HG03064 (cell line): ENCODE results near the gene PRAMEF12.
"Not testable (repeated sequence)": the region's sequence is repeated elsewhere in the genome, so short reads cannot be mapped to it uniquely, and the experiment has no call there.

Experiments used
- ATAC-seq: cut with Tn5 transposase; IDR thresholded peaks from one replicate; pipeline ENCODE4 v1.9.1; 2021; ENCODE audit warnings: low read depth; ENCODE audit not compliant: unreplicated experiment

PRAMEF12 gene

DNA sequence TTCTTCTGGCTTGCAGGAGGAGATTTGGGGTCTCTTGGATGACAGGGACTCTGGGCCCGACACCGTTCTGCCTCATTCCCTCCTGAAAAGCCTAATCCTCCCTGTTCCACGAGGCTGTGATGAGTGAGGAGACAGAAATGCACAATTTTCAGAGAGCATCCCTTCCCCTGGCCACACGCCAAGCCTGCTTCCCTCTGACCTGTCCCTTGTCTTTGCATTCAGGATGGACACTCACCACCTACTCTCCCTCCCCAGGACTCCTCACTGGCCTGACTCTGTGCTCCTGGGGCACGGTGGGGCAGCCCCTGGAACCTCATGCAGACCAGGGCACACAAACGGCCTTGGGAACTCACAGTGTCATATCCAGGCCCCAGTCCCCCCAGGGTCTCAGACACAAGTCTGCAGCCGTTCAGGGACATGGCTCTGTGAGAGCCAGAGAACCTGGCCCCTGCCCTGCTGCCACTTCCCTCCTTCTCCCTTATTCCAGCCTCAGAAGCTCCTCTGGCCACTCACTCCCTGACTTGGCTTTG lies 3.5 kb upstream of the PRAMEF12 start:
- no peak for ATAC-seq

DNA sequence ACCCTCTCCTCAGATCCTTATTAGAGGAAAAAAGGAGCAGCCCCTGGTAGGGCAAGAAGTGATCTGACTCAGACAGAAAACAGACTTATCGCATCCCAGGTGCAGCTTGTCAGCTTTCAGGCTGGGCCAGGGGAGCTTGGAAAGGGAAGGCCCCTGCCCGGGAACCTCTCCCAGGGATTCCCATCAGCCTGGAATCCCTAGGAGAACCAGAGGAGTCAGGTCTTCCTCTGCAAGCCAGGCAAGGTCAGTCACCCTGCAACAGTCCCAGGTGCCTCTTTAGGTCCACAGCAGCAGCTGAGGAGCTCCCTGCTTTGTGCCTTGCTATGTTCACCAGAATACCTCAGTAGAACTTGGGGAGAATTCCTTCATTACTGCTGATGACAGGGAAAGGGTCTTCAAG lies 2.9 kb upstream of the PRAMEF12 start:
- no peak for ATAC-seq

DNA sequence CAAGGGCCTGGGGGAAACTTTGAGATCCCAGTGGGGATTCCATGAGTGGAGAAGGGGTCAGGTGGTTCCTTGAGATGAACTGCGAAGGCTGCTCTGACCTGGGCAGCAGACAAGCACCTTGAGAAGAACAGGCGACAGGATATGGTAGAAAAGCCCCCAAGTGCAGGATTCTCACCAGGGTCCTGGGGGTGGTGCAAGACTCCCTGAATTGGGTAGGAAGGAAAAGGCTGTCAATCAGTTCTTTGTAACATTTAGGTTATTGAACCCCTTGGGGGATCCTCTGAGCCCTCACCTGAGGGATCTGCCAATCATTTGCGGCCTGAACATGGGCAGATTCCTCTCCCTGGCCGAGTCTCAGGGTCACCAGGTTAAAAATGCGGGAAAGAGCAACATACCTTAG lies 2.4 kb upstream of the PRAMEF12 start:
- ATAC-seq, result no peak

DNA sequence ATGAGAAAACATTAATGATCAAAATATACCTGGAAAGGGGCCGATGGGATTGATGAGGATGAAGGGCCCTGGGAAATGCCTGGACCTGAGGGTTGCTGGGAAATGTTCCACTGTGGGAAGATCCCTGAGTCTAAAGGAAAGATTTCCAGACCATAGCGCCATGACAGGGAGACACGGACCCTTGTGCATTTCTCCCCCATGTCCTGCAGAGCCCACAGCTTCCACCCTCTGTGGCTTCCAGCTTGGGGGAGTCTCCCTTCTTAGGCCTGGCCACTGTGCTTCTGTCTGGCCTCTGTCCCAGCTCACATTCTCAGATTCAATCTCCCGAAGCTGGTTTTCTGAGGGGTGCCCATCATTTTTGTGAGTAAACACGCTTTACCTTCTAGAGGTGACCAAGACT lies 1.0 kb upstream of the PRAMEF12 start:
- no peak for ATAC-seq

DNA sequence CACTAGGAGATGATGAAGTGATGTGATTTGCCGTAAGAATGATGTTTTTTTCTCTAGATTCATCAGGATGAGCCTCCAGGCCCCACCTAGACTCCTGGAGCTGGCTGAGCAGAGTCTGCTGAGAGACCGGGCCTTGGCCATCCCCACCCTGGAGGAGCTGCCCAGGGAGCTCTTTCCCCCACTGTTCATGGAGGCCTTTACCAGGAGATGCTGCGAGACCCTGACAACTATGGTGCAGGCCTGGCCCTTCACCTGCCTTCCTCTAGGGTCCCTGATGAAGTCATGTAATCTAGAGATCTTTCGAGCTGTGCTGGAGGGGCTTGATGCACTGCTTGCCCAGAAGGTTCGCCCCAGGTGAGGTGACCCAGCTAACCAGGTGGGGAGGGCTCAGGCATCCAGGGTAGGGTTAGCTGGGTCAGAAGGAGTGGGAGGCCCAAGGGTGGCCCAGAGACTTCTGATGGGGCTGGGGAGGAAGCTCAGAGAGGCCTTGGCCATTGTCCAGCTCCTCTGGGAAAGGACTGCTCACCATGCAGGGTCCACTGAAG lies 1.3 kb downstream of the PRAMEF12 start:
- ATAC-seq, result no peak

DNA sequence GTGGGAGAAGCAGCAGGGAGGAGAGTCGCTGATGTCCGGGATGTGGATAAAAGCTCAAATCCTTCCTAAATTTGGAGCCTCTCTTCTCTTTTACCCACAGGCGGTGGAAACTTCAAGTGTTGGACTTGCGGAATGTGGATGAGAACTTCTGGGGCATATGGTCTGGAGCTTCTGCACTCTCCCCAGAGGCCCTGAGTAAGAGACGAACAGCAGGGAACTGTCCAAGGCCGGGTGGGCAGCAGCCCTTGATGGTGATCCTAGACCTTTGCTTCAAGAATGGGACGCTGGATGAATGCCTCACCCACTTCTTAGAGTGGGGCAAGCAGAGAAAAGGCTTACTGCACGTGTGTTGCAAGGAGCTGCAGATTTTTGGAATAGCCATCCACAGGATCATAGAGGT lies 1.9 kb downstream of the PRAMEF12 start:
- no peak for ATAC-seq

DNA sequence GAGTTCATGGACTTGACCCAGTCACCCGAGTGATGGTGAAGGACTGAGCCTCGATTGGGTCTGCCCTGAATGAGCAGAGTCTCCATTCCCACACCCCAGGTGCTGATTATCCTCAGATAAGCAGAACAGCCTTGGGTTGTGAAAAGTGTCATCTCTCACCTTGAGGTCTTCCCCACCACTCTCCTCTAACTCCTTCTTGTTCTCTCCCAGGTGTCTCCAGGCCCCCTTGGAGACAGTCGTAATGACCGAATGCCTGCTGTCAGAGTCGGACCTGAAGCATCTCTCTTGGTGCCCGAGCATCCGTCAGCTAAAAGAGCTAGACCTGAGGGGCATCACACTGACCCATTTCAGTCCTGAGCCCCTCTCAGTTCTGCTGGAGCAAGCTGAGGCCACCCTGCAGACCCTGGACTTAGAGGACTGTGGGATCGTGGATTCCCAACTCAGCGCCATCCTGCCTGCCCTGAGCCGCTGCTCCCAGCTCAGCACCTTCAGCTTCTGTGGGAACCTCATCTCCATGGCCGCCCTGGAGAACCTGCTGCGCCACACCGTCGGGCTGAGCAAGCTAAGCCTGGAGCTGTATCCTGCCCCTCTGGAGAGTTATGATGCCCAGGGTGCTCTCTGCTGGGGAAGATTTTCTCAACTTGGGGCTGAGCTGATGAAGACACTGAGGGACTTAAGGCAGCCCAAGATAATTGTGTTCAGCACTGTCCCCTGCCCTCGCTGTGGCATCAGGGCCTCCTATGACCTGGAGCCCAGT lies 3.4 kb downstream of the PRAMEF12 start:
- ATAC-seq, result no peak

DNA sequence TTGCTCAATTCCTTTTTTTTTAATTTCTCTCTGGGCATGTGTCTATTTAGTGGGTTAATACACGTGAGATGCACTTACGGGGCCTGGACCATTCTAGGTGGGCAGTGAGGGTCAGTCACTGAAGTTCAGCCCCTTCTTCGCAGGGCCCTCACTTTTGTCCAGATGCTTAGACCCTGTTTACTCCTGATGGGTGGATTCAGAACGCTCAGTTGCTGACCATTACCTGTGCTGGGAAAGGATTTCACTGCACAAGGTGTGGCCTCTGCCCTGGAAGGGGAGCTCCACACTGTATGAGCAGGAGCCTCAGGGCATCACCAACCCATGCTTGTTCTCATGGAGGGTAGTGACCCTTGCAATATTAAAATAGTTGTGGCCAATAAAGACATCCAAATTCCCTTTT lies 4.5 kb downstream of the PRAMEF12 start:
- ATAC-seq, result no peak

DNA sequence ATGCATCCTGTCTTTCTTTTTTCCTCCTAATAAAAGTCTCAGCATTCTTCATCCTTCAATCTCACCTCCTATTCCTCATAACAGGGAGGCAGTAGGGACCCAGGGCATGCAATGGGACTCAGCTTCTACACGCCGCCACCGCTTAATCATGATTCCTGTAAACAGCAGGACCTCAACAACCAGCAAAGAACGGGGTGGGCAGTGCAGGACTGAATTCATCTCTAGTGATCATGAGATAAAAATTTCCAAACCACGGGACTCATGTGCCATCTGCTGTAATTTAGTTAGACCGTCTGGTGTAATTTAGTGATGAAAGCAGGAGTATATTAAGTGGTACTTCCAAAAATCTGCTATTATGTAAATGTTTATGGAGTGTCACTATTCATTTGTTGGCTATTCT lies 5.4 kb downstream of the PRAMEF12 start:
- ATAC-seq, result no peak

DNA sequence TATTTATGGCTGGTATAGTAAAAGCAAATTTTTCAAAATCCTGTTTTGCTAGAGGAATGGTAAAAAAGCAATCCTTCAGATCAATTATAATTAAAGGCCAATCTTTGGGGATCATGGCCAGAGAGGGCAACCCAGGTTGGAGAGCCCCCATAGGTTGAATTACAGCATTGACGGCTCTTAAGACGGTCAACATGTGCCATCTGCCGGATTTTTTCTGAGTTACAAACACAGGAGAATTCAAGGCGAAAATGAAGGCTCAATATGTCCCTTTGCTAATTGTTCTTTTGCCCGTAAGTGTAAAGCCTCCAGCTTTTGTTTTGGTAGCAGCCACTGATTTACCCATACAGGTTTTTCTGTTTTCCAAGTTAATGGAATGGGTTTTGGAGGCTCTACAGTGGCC lies 8.0 kb downstream of the PRAMEF12 start:
- ATAC-seq, result not testable (repeated sequence)

DNA sequence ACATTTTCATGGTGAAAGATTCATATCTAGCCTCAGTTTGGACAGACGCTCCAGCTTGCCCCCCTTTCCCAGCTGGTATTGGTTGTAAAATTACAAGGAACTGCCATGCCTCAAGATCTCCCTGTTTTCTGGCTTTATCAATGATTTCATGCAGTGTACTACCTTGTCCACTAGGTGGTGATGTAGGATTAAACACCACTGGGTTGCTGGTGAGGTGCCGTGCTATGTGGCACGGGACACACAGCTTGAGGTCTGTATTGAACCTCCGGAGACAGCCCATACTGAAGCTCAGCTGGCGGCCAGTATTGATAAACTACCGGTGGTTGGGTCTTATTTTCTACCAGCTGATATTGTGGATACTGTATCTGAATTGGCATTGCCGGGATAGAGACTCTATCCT lies 10.2 kb downstream of the PRAMEF12 start:
- ATAC-seq, result not testable (repeated sequence)

DNA sequence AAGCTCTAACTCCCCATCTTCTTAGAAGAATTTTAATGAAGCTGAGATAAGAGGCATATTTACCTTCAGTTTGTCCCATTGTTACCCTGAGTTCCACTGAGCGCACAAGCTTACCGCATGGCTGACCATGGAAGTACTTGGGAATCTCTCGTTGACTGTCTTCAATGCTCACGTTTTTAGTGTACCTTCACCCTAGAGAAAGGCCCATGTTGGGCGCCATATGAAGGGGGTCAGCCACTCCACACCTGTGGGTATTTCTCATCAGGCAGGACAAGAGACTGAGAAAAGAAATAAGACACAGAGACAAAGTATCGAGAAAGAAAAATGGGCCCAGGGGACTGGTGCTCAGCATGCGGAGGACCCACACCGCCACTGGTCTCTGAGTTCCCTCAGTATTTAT lies 11.2 kb downstream of the PRAMEF12 start:
- ATAC-seq, result not testable (repeated sequence)

DNA sequence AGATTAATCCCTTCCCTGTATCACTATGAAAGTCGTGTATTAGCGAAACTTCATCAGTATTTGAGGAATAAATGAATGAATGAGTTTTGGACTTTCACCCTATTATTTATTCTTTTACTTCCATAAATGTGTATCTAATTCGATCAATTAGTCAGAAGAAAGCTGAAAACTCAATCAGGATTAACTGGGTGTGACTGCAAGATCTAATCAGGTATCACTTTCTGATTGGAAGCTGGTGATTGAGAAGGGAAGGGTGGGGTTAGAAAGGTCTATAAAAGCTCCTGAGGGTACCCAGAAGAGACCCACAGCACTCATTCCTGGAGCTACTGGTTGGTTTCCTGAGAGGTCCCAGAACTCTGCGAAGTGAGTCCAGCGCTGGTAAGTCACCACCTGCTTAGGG lies 17.6 kb downstream of the PRAMEF12 start, which contains the start of gene PRAMEF1:
PRAMEF1 (plus strand) TSS at position 301 of the 400 bp plus-strand sequence. CDS start 1,831 bp downstream, outside the sequence.
- ATAC-seq, result not testable (repeated sequence)

DNA sequence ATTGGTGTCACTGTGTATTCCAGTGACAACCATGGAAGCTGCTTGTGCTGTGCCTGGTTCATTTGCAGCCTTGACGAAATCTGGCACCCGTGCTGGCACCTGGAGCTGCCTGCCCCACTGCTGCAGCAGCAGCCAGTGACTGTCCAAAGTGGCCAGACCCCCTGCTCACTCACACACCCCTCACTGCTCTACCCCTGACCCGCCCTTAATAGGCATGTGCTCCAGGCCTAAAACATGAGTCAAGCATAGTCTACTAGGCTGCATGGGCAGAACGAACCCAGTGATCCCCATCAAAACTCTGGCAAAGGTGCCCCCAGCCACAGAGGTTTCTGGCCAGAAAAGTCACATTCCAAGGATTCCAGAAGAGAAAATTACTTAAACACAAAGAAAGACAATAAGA lies 25.4 kb downstream of the PRAMEF12 start:
- ATAC-seq, result no peak

DNA sequence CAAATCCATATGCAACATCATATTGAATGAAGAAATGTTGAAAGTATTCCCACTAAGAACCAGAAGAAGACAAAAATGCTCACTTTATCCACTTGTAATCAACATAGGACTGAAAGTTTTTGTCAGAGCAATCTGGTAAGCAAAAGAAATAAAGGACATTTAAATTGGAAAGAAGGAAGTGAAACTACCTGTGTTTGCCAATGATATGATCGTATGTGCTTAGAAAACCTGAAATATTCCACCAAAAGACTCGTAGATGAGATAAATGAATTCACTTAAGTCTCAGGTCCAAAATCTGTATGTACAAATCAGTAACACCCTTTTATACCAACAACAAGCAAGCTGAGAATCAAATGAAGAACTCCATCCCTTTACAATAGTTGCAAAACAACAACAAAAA lies 26.2 kb downstream of the PRAMEF12 start:
- no peak for ATAC-seq

DNA sequence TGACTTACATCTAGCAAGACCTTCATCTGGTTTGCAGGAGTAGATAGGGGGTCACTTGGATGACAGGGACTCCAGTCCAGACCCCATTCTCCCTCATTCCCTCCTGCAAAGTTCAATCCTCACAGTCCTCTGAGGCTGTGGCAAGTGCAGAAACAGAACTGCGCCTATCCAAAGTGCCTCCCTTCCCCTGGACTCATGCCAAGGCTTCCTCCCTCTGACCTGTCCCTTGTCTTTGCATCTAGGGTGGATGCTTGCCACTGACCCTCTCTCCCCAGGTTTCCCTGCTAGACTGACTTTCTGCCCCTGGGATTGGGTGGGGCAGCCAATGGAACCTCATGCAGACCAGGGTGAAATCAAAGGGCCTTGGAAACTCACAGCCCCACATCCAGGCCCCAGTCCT lies 36.4 kb downstream of the PRAMEF12 start:
- no peak for ATAC-seq

DNA sequence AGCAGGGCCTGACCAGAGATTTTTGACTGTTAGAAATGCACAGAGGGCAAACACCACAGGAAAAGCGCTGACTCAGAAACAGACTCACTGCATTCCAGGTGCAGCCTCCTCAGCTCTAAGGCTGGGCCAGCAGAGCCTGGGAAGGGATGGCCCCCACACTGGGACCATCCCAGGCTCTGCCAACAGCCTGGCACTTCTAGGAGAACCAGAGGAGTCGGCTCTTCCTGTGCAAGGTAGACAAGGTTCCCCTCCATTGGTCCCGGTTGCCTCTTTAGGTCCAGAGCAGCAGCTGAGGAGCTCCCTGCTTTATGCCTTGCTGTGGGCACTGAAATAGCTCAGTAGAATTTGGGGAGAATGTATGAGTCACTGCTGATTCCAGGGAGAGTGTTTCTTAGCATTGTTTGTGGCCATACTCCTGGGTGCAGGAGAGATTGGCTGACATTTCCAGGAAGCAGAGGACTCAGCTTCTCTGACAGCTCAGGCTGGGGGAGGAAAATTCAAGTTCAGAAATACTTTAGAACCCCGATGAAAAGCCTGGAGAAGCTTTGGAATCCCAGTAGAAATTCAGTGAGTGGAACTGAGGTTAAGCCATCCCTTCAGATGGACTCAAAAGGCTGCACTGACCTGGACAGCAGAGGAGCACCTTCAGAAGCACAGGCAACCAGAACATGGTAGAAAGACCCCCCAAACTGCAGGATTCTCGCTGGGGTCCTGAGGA lies 37.3 kb downstream of the PRAMEF12 start:
- no peak for ATAC-seq

DNA sequence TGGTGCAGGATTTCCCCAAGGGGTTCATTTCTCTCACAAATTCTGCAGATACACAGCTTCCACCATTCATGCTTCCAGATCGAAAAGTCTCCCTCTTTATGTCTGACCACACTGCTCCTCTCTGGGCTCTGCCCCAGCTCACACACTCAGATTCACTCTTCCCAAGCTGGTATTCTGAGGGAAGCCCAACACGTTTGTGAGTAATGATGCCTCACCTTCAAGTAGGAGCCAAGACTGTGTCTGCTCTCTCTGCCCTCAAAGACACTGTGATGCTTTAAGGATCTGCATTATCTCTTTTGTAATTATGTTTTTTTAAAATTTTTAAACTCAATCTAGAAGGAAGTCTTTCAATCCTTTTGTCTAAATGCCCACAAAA lies 37.9 kb downstream of the PRAMEF12 start:
- ATAC-seq, result no peak

DNA sequence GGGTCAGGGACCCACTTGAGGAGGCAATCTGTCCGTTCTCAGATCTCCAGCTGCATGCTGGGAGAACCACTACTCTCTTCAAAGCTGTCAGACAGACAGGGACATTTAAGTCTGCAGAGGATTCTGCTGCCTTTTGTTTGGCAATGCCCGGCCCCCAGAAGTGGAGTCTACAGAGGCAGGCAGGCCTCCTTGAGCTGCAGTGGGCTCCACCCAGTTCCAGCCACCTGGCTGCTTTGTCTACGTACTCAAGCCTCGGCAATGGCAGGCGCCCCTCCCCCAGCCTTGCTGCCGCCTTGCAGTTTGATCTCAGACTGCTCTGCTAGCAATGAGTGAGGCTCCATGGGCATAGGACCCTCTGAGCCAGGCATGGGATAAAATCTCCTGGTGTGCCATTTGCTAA lies 45.5 kb downstream of the PRAMEF12 start:
- not testable (repeated sequence) for ATAC-seq
